ENCODE data around the gene OR10D3.

GRCh38 chr11:124179310-124179709 is 3.8 kb upstream of the OR10D3 start:
- TF ChIP-seq EZH2 (IDR thresholded peaks at IDR 0.05; ENCODE audit: insufficient read depth, poor library complexity, severe bottlenecking) (no peak), EZH2phosphoT487 (IDR thresholded peaks at IDR 0.05; ENCODE audit: insufficient read depth, low read depth) (no peak)
